ENCODE measurements around the gene TGM5.

Gene TGM5

GRCh38 chr15:43212951-43213350, 53.8 kb downstream of the TGM5 start:
- Mint-ChIP-seq H3K27me3 (peaks cover 22 to 45% of the 10 kb centered on the region in 2 donors), H3K4me1 (ENCODE audit: low read depth in 2 of 2) (no peaks in the 10 kb centered on the region), H3K4me3 (no peak overlapping the region), H3K27ac (no peak overlapping the region), H3K36me3 (ENCODE audit: insufficient read depth) (peaks cover 3% of the 10 kb centered on the region), H3K9me3 (no peaks in the 10 kb centered on the region)
- DNase-seq (no peak), ATAC-seq (replicated peaks) (no peak)

GRCh38 chr15:43212299-43212698, 54.4 kb downstream of the TGM5 start:
- Mint-ChIP-seq H3K27ac (no peak overlapping the region), H3K36me3 (ENCODE audit: insufficient read depth) (peaks cover 3% of the 10 kb centered on the region), H3K9me3 (no peaks in the 10 kb centered on the region)

GRCh38 chr15:43211224-43211735, 55.4 kb downstream of the TGM5 start:
- Mint-ChIP-seq H3K27me3 (peaks cover 24 to 51% of the 10 kb centered on the region in 2 donors), H3K4me3 (no peak overlapping the region), H3K4me1 (ENCODE audit: low read depth in 2 of 2) (no peaks in the 10 kb centered on the region), H3K27ac (no peak overlapping the region), H3K36me3 (ENCODE audit: insufficient read depth) (peaks cover 3% of the 10 kb centered on the region), H3K9me3 (no peaks in the 10 kb centered on the region)
- no peak for DNase-seq
- ATAC-seq (replicated peaks), result no peak

More at GRCh38 chr15:43212299-43212698, 54.4 kb downstream of the TGM5 start:
- H3K27me3 Mint-ChIP-seq, result peaks cover 24 to 51% of the 10 kb centered on the region in 2 donors
- no peak overlapping the region for H3K4me3 Mint-ChIP-seq
- no peaks in the 10 kb centered on the region for H3K4me1 Mint-ChIP-seq (ENCODE audit: low read depth in 2 of 2)
- no peak for DNase-seq
- no peak for ATAC-seq (replicated peaks)

GRCh38 chr15:43210807-43211206, 55.9 kb downstream of the TGM5 start:
- Mint-ChIP-seq H3K36me3 (ENCODE audit: insufficient read depth) (peaks cover 3% of the 10 kb centered on the region), H3K4me1 (ENCODE audit: low read depth in 2 of 2) (no peaks in the 10 kb centered on the region), H3K9me3 (no peaks in the 10 kb centered on the region), H3K27ac (no peak overlapping the region), H3K27me3 (peaks cover 24 to 51% of the 10 kb centered on the region in 2 donors), H3K4me3 (no peak overlapping the region)
- no peak for DNase-seq
- ATAC-seq (replicated peaks), result no peak

GRCh38 chr15:43210172-43210745, 56.5 kb downstream of the TGM5 start:
- peaks cover 3% of the 10 kb centered on the region for H3K36me3 Mint-ChIP-seq (ENCODE audit: insufficient read depth)
- H3K27me3 Mint-ChIP-seq, result peaks cover 24 to 51% of the 10 kb centered on the region in 2 donors
- no peaks in the 10 kb centered on the region for H3K9me3 Mint-ChIP-seq
- no peak for DNase-seq
- no peak for ATAC-seq (replicated peaks)
- H3K4me1 Mint-ChIP-seq (ENCODE audit: low read depth in 2 of 2), result no peaks in the 10 kb centered on the region
- H3K27ac Mint-ChIP-seq, result no peak overlapping the region
- H3K4me3 Mint-ChIP-seq, result no peak overlapping the region

GRCh38 chr15:43209059-43209824, 57.5 kb downstream of the TGM5 start:
- DNase-seq (no peak), ATAC-seq (replicated peaks) (no peak)
- Mint-ChIP-seq H3K27me3 (peaks cover 24 to 49% of the 10 kb centered on the region in 2 donors), H3K9me3 (no peaks in the 10 kb centered on the region), H3K36me3 (ENCODE audit: insufficient read depth) (peaks cover 3% of the 10 kb centered on the region), H3K4me3 (no peak overlapping the region), H3K4me1 (ENCODE audit: low read depth in 2 of 2) (peaks cover 2 to 3% of the 10 kb centered on the region in 2 donors), H3K27ac (no peak overlapping the region)

- DNase-seq (no peak), ATAC-seq (replicated peaks) (no peak)
- Mint-ChIP-seq H3K27me3 (peaks cover 24 to 41% of the 10 kb centered on the region in 2 donors), H3K36me3 (ENCODE audit: insufficient read depth) (peaks cover 3% of the 10 kb centered on the region), H3K4me1 (ENCODE audit: low read depth in 2 of 2) (peaks cover 3 to 5% of the 10 kb centered on the region in 2 donors), H3K4me3 (no peak overlapping the region), H3K9me3 (no peaks in the 10 kb centered on the region), H3K27ac (no peak overlapping the region)
Measured at GRCh38 chr15:43208052-43209002, 58.4 kb downstream of the TGM5 start.

GRCh38 chr15:43207024-43207423, 59.7 kb downstream of the TGM5 start:
- Mint-ChIP-seq H3K36me3 (ENCODE audit: insufficient read depth) (peaks cover 3% of the 10 kb centered on the region), H3K27me3 (peaks cover 24 to 41% of the 10 kb centered on the region in 2 donors), H3K27ac (no peak overlapping the region), H3K4me1 (ENCODE audit: low read depth in 2 of 2) (peaks cover 3 to 5% of the 10 kb centered on the region in 2 donors), H3K4me3 (no peak overlapping the region), H3K9me3 (no peaks in the 10 kb centered on the region)
- ATAC-seq (replicated peaks) (no peak), DNase-seq (no peak)

- Mint-ChIP-seq H3K27ac (no peak overlapping the region), H3K27me3 (peaks cover 23 to 38% of the 10 kb centered on the region in 2 donors), H3K9me3 (no peaks in the 10 kb centered on the region), H3K4me3 (no peak overlapping the region), H3K4me1 (ENCODE audit: low read depth in 2 of 2) (peaks cover 3 to 5% of the 10 kb centered on the region in 2 donors), H3K36me3 (ENCODE audit: insufficient read depth) (peaks cover 7% of the 10 kb centered on the region)
- no peak for ATAC-seq (replicated peaks)
- no peak for DNase-seq
Measured at GRCh38 chr15:43206054-43206453, 60.7 kb downstream of the TGM5 start.

- Mint-ChIP-seq H3K4me1 (ENCODE audit: low read depth in 2 of 2) (peaks cover 3 to 5% of the 10 kb centered on the region in 2 donors), H3K9me3 (no peaks in the 10 kb centered on the region), H3K36me3 (ENCODE audit: insufficient read depth) (peaks cover 4% of the 10 kb centered on the region), H3K4me3 (no peak overlapping the region), H3K27ac (peak overlapping the region in 1 of 2 donors; percentile 11), H3K27me3 (peaks cover 13 to 20% of the 10 kb centered on the region in 2 donors)
- ATAC-seq (replicated peaks), result peak; percentile 68
- DNase-seq, result peak; percentile 13 to 27 (median 21)
Measured at GRCh38 chr15:43204016-43204901, 62.5 kb downstream of the TGM5 start.

GRCh38 chr15:43199945-43200488, 66.7 kb downstream of the TGM5 start:
- peaks cover 3 to 9% of the 10 kb centered on the region in 2 donors for H3K4me1 Mint-ChIP-seq (ENCODE audit: low read depth in 2 of 2)
- DNase-seq, result no peak
- no peak overlapping the region for H3K27ac Mint-ChIP-seq

GRCh38 chr15:43198992-43199391, 67.7 kb downstream of the TGM5 start:
- Mint-ChIP-seq H3K4me1 (ENCODE audit: low read depth in 2 of 2) (peaks cover 0 to 3% of the 10 kb centered on the region in 2 donors), H3K9me3 (no peaks in the 10 kb centered on the region), H3K36me3 (ENCODE audit: insufficient read depth) (peaks cover 41% of the 10 kb centered on the region), H3K27ac (no peak overlapping the region), H3K4me3 (no peak overlapping the region), H3K27me3 (no peaks in the 10 kb centered on the region)
- DNase-seq (no peak), ATAC-seq (replicated peaks) (no peak)

More at GRCh38 chr15:43199945-43200488, 66.7 kb downstream of the TGM5 start:
- ATAC-seq (replicated peaks), result no peak
- peaks cover 31% of the 10 kb centered on the region for H3K36me3 Mint-ChIP-seq (ENCODE audit: insufficient read depth)
- H3K27me3 Mint-ChIP-seq, result no peaks in the 10 kb centered on the region
- no peak overlapping the region for H3K4me3 Mint-ChIP-seq
- no peaks in the 10 kb centered on the region for H3K9me3 Mint-ChIP-seq
